H1 (cell line): ENCODE results near the gene SPDYC.

Source experiments
- CEBPB ChIP-seq: IDR thresholded peaks from 2 replicates; pipeline ENCODE4 v1.6.1; 2012; ENCODE audit warnings: low read depth, low read length
- CTCF ChIP-seq, 3 experiments: IDR thresholded peaks; 1 replicate in 2 of 3; 2 replicates in 1 of 3; pipeline versions ENCODE4 v1.5.1 to v1.6.1; 2011; ENCODE audit warnings: low read length in 3 of 3, mild to moderate bottlenecking in 3 of 3, inconsistent platforms in 2 of 3, low read depth in 1 of 3, moderate library complexity in 1 of 3; ENCODE audit not compliant: insufficient read depth in 1 of 3; ENCODE audit errors: control extremely low read depth in 1 of 3
- EP300 ChIP-seq, 2 experiments: IDR thresholded peaks; 1 replicate in 1 of 2; 2 replicates in 1 of 2; pipeline ENCODE4 v1.6.1; 2011 to 2012; ENCODE audit warnings: low read depth in 2 of 2, low read length in 2 of 2, mild to moderate bottlenecking in 2 of 2, borderline replicate concordance in 1 of 2, inconsistent platforms in 1 of 2, moderate library complexity in 1 of 2
- EZH2 ChIP-seq: fragments of 200-600 bp; sonication (generic); IDR thresholded peaks from 2 replicates; pipeline ENCODE4 v1.7.1; 2012; ENCODE audit warnings: low read depth, mild to moderate bottlenecking, moderate library complexity, low read length, inconsistent platforms; ENCODE audit not compliant: severe bottlenecking
- GABPA ChIP-seq: IDR thresholded peaks from 2 replicates; pipeline ENCODE4 v1.6.1; 2011; ENCODE audit warnings: mild to moderate bottlenecking, low read length, moderate library complexity, borderline replicate concordance; ENCODE audit not compliant: insufficient read depth
- POLR2A ChIP-seq, 2 experiments: IDR thresholded peaks; 1 replicate in 1 of 2; 2 replicates in 1 of 2; pipeline ENCODE4 v1.6.1; 2011; ENCODE audit warnings: low read depth in 2 of 2, low read length in 2 of 2, mild to moderate bottlenecking in 2 of 2; ENCODE audit errors: control extremely low read depth in 1 of 2
- SAP30 ChIP-seq: fragments of 300-600 bp; sonication (generic); IDR thresholded peaks from 2 replicates; pipeline ENCODE4 v1.7.1; 2012; ENCODE audit warnings: low read length, moderate library complexity, mild to moderate bottlenecking, inconsistent platforms; ENCODE audit not compliant: insufficient read depth, insufficient replicate concordance
- TBP ChIP-seq: IDR thresholded peaks from 2 replicates; pipeline ENCODE4 v1.6.1; 2011; ENCODE audit warnings: low read depth, low read length, improper control_type of control experiment
- TCF12 ChIP-seq: IDR thresholded peaks from 2 replicates; pipeline ENCODE4 v1.6.1; 2011; ENCODE audit warnings: low read depth, mild to moderate bottlenecking, low read length
- TEAD4 ChIP-seq: IDR thresholded peaks from 2 replicates; pipeline ENCODE4 v1.6.1; 2012; ENCODE audit warnings: low read depth, low read length, inconsistent platforms, mixed read lengths
- YY1 ChIP-seq: IDR thresholded peaks from 2 replicates; pipeline ENCODE4 v1.6.1; 2011; ENCODE audit warnings: low read depth, mild to moderate bottlenecking, low read length

- TF ChIP-seq EP300 (IDR thresholded peaks at IDR 0.05; ENCODE audit: borderline replicate concordance in 1 of 2, low read depth in 2 of 2, low read length in 2 of 2) (no peak), POLR2A (IDR thresholded peaks at IDR 0.05; ENCODE audit: control extremely low read depth in 1 of 2, low read depth in 2 of 2, low read length in 2 of 2) (no peak), CTCF (IDR thresholded peaks at IDR 0.05; ENCODE audit: control extremely low read depth in 1 of 3, insufficient read depth in 1 of 3, low read depth in 1 of 3, low read length in 3 of 3) (no peak), SAP30 (no peak), CEBPB (no peak), TCF12 (no peak), TBP (no peak), TEAD4 (no peak), GABPA (no peak), EZH2 (no peak), YY1 (no peak)
These were observed 22.5 kb upstream of the SPDYC start for GRCh38 chr11:65147352-65148075.
